Hematopoietic multipotent progenitor cell treated with erythropoietin and hydrocortisone succinate and interleukin-3 and kit ligand, for 4 days (in vitro differentiated cells): ENCODE results near the gene ATM.
"Not testable (repeated sequence)": the region's sequence is repeated elsewhere in the genome, so short reads cannot be mapped to it uniquely, and the experiment has no call there.

ENCODE experiments used
- DNase-seq: peaks from one replicate; pipeline ENCODE4 v3.0.0-alpha.2; 2015

ATM gene

DNA sequence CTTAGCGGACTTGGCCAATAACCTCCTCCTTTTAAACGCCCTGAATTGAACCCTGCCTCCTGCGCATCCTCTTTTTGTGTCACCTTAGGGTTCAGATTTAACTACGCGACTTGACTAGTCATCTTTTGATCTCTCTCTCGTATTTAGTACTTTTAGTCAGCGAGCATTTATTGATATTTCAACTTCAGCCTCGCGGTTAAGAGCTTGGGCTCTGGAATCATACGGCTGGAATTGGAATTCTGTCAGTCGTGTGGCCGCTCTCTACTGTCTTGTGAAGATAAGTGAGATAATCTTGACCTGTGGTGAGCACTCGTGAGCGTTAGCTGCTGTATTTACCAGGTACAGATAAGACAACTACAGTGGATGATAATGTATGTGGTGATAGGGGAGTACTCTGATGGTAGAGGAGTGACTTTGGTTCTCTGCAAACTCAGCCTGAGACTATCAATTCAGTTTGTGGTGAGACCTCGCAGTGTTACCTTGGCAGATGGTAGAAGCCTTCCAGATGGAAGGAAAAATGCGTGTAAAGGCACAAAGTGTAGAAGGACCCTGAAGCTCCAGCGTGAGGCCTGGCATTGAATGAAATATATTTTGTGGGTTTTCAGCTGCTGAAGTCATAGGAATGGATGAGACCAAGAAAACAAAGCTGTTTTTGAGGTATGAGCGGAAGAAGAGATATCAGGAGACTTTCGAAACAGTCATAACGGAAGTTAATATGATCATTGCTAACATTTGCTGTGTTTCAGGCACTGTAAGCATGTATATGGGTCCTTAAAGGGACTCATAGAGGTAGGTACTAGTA lies 682 bp downstream of the ATM start:
- peak; percentile 80 for DNase-seq

DNA sequence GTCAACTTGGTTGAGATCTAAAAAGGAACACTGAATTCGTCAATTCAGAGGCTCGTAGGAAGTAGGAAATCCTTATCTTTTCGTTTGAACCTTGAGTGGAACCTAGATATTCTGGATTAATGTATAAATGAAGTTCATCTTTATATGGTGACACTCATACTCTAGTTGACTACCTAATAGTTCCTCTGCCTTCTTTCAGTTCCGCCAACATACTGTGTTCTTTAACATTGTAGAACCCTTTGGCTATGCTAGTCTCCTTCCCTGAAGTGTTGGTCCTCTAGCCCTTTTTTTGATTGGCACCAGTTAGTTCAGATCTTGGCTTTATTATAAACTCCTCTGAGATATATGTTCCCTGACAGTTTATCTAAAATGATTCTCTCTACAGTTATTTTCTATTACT lies 1.5 kb downstream of the ATM start:
- DNase-seq = no peak

DNA sequence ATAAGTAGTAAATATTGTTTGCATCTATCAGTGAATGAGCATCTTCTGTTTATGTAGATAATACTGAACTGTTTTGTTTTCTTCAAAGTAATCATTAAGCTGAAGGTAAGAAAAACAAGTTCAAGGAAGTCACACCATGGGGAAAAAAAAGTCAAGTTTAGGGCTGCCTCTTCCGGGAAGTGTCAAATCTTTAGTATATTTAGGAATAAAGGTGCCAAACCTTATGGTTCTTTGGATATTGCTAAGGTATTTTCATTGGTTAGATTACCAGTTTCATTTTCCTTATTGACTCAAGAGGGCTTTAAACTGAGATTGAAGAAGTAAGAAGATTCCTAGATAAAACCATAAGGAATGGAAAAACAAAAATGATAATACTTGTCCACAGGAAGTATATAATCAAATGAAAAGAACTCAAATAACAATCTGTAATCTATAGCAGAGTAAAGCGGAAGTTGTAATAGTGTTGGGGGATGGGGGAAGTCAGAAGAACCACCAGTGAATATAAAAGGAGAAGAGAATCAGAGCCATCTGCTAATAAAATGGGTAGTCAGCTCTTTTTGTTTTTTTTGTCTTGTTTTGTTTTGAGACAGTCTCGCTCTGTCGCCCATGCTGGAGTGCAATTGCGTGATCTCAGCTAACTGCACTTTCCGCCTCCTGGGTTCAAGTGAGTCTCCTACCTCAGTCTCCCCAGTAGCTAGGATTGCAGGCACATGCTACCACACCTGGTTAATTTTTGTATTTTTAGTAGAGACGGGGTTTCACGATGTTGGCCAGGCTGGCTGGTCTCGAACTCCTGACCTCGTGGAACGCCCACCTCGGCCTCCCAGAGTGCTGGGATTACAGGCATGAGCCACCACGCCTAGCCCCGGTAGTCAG lies 2.3 kb downstream of the ATM start:
- DNase-seq = peak; percentile 54

DNA sequence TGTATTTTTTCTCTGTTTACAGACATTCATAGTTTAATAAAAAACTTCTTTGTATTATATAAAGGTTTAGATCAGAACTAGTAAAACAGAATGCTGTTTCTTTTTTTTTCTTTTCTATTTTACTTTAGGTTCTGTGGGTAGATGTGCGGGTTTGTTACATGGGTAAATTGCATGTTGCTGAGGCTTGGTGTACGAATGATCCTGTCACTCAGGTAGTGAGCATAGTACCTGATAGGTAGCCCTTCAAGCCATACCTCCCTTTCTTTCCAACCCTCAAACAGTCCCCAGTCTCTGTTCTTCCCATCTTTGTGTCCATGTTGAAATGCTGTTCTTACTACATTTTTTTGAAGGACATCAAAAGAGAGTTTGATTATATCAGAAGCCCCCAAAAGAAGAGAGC lies 3.2 kb downstream of the ATM start:
- DNase-seq = no peak

DNA sequence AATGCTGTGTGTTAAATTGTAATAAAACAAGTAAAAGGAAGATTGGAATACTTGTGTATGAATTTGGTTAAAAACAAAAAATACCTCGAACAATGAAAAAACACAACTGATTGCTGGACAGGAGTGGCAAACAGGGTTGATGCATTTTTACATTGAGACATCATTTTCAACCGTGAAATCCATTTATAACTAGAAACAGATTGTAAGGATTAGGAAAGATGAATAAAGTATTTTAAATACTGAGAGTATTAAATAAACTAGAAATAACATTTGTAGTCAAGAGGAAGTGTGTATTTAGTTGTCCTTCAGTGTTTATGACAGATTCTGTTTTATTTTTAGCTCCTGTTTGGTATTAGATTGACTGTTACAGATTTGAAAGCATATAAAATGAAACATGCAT lies 5.4 kb downstream of the ATM start:
- no peak for DNase-seq

DNA sequence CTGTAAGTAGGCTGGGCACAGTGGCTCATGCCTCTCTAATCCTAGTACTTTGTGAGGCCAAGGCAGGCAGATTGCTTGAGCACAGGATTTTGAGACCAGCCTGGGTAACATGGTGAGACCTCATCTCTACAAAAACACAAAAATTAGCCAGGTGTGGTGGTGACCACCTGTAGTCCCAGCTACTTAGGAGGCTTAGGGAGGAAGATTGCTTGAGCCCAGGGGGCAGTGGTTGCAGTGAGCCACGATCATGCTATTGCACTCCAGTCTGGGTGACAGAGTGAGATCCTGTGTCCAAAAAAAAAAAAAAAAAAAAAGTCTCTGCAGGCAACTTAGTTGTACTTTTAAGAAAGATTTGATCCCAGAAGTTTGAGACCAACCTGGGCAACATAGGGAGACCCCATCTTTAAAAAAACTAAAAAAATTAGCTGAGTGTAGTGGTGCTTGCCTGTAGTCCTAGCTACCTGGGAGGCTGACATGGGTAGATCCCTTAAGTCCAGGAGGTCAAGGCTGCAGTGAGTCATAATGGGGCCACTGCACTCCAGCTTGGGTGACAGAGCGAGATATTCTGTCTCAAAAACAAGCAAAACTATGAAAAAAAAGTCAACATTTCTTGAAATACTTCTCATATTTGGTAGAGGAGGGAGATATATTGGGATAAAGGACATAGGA lies 10.5 kb downstream of the ATM start:
- no peak for DNase-seq

DNA sequence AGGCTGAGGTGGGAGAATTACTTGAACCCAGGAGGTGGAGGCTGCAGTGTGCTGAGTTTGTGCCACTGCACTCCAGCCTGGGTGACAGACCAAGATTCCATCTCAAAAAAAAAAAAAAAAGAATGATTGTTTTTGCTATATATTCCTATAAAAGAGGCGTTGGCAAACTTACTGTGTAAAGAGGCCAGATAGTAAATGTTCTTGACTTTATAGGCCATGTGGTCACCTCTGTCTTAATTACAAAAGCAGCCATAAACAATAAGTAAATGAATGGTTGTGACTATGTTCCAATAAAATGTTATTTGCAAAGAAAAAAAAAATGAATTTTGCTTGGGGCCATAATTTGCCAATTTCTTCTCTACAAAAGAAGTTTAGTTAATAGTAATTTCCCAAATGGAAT lies 12.3 kb downstream of the ATM start:
- no peak for DNase-seq

DNA sequence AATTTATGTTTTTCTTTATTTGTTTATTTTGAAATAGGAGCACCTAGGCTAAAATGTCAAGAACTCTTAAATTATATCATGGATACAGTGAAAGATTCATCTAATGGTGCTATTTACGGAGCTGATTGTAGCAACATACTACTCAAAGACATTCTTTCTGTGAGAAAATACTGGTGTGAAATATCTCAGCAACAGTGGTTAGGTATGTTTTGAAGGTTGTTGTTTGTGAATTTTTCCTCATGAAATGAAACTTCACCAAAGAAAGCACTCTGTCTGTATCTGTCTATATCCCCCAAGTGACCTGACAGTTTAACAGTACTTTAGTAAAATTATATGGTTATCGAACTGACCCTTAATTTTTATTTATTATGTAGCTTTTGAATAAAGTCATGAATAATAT lies 12.8 kb downstream of the ATM start:
- DNase-seq = no peak

DNA sequence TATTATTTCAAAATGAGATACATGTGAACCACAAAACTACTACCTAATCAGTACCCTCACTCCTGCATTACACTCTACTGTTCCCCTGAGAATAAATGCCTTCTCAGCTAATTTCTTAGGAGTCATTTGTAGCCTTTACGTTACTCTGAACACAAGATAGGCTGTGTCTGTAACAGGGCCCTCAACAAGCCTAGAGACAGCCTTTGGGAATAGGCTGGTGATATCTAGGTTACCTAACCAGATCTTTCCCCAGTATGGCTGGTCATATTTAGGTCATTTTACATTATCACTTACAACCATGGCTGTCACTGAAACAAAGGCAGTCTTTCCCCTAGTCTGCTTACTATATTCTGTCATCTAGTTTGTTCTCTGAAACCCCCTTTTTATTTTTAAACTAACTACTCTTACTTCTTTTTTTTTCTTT lies 14.2 kb downstream of the ATM start:
- no peak for DNase-seq

DNA sequence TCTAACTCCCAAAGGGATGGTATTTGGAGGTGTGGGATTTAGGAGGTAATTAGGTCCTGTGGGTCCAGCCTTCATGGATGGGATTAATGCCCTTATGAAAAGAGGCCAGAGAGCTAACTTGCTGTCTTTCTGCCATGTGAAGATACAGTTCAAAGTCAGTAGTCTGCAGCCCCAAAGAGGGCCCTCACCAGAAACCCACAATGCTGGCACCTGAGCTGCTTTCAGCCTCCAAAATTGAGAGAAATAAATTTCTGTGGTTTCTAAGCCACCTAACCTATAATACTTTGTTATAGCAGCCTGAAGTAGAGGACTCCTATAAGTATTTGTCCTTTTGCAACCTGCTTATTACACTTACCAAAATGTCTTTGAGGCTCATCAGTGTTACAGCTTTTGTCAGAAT lies 16.2 kb downstream of the ATM start:
- no peak for DNase-seq

DNA sequence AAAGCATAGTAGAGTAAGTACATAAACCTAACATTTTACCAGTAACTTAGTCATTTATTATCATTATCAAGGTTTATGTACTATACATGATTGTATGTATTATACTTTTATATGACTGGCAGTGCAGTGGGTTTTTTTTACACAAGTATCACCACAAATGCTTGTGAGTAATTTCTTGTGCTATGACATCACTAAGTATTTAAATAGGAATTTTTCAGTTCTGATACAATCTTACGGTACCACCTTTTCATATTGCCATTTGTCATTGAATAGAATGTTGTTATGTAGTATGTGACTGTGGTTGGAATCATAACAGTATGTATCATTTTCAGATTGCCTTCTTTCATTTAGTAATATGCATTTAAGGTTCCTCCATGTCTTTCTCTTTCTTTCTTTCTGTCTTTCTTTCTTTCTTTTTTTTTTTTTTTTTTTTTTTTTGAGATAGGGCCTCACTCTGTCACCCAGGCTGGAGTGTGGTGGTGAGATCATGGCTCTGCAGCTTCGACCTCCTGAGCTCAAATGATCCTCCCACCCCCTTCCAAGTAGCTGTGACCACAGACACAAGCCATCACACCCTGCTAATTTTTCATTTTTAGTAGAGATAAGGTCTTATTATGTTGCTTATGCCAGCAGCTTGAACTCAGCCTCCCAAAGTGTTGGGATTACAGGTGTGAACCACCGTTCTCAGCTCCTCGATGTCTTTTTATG lies 18.6 kb downstream of the ATM start:
- peak; percentile 73 for DNase-seq

DNA sequence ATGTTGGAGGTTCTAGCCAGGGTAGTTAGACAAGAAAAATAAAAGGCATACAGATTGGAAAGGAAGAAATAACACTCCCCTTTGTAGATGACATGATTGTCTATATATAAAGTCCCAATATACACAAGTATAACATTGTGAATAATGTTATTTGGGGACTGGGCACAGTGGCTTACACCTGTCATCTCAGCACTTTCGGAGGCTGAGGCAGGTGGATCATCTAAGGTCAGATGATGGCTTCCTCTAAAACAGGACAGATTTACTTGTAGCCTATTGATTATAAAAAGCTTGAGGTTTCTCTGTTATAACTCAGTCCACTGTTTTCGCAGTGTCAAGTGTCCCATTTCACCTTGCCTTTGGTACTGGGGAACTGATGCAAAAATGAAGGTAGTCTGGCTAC lies 19.6 kb downstream of the ATM start:
- DNase-seq = no peak

DNA sequence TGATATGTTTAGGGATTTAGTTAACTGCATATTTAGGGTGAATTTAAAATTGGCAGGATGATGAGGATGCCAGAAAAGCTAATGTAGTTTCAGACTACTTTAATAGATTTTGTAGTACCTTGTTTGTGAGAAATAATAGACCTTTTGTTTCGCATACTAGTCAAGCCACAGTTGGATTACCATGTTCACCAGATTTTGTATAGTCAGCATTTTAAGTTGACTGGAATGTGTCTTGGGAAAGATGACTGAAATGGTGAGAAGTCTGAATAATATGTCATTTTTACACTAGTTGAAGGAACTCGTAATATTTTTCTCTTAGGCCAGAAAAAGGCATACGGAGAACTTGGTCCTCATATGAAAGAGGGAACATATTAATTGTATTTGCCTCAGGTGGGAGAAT lies 23.4 kb downstream of the ATM start:
- no peak for DNase-seq

DNA sequence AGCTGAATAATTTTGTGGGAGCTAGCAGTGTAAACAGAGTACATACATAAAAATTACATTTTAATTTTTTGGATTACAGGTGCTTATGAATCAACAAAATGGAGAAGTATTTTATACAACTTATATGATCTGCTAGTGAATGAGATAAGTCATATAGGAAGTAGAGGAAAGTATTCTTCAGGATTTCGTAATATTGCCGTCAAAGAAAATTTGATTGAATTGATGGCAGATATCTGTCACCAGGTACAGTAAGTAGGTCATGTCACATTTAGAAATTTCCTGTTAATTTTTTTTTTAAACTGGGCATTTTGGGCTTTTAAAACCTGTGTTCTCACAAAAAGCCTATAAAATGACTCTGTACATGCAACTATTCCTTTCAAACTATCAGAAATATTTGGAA lies 24.0 kb downstream of the ATM start:
- no peak for DNase-seq

DNA sequence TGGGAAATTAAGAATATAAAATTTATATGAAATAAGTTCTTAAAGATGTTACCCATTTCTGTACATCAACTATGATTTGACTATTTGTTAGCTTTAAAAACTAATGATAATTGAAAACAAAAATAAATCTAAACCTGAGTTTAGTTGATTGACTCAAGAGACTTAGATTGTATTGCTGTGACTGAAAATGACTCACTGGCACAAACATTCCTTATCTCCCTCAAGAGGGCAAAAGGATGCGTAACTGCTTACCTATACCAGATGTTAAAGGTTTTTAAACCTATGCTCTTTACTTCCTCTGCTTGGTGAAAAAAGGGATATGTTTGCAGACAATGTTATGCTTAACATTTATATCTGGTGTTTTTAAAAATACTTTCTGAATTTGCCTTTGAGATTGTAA lies 30.3 kb downstream of the ATM start:
- DNase-seq = no peak

DNA sequence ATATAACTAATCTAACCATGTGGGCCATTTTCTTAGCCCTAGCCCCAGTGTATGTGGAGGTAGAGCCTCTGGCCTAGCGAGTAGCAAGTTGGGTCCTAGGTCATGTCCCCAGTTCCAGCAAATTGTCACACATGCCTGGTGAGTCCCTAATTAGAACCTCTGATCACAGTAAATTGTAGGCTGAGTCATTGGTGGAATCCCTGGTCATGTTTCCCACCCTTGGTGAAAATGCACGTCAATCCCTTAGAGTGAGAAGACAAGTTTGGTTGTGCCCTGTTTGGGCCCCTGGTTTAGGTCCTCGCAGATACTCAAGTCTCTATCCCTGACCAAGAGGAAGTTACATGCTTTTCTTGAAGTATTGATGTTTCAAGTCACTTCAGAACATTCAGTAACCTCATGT lies 46.7 kb downstream of the ATM start:
- DNase-seq = no peak

DNA sequence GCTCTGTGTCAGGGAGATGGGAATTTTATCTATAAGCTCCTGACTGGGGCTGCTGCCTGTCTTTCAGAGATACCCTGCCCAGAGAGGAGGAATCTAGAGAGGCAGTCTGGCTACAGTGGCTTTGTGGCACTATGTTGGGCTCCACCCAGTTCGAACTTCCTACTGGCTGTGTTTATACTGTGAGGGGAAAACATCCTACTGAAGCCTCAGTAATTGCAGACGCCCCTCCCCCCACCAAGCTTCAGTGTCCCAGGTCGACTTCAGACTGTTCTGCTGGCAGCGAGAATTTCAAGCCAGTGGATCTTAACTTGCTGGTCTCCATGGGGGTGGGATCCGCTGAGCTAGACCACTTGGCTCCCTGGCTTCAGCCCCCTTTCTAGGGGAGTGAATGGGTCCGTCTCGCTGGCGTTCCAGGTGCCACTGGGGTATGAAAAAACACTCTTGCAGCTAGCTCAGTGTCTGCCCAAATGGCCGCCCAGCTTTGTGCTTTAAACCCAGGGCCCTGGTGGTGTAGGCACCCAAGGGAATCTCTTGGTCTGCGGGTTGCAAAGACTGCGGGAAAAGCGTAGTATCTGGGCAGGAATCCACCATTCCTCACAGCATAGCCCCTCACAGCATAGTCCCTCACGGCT lies 54.2 kb downstream of the ATM start:
- DNase-seq = peak; percentile 13

DNA sequence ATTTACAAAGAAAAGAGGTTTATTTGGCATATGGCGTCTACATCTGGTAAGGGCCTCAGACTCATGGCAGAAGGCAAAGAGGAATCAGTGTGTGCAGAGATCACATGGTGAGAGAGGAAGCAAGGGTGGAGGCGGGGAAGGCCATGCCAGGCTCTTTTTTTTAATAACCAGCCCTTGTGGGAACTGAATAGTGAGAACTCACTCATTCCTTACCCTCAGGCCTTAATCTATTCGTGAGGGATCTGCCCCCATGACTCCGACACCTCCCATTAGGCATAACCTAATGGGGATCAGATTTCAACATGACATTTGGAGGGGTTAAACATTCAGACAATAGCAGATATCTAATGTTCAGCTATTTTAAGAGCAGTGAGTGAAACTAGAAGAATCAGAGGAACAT lies 55.7 kb downstream of the ATM start:
- peak; percentile 5 for DNase-seq

DNA sequence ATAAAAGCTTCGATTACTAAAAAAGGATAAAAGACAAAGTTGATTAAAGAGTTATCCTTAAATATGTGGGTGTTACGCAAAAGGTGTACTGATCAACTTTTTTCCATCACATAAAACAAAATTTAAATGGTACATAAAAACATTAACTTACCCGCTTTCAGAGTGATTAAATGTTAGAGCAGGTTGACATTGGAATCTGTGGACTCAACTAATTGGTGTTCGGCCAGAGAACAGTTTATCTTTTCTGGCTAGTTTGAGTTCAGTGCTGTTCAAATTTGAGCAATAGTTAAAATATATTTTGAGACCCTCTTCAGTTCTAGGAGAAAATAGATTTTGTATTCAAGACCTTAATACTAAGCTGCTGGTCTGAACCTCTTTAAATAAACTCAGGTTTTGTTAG lies 56.1 kb downstream of the ATM start:
- no peak for DNase-seq

DNA sequence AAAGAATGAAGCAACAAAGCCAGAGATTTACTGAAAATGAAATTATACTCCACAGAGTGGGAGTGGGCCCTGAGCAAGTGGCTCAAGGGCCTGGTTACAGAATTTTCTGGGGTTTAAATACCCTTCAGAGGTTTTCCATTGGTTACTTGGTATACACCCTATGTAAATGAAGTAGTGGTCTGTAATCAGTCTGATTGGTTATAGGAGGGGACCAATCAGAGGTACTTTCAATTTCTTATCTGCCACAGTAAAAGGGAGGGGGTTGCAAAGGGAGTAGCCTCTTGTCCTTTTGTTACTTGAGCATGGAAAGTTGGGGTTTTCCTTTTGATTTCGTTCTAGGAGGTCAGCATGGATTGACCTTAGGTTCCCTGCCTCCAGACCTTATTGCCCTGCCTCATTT lies 63.5 kb downstream of the ATM start:
- peak; percentile 53 for DNase-seq

DNA sequence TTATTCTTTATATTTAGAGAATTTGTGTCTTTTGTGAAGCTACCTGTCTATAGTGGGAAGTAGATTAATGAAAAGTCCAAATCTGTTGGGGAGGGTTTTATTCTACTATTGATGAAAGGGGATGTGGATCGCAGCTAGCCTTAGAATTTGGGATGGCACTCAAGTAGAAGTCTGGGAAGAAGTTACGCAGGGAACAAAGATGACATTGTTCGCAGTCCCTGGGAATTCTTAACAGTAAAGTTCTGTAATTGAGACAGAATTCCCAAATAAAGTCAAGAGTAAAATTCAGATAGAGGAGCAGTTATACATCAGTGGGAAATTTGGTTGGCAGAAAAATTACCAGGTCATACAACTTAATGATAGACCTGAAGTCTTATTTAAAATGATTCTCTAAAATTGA lies 64.1 kb downstream of the ATM start:
- DNase-seq = no peak

DNA sequence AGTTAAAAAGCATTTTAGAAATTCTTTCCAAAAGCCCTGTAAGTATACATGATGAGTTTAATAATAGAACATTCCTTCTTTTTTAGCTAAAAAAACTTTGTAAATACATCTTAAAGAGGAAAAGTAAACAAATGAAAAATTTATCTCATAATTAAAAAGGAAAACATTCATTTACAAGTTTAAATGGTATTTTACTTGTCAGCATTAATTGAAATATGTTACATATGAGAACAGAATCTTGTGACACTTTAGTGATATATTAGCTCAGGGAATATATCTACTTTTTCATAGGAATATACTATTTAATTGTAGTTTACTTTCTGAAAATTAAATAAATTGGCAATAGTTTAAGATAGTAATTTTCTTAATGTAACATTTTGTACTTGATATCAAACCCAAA lies 66.2 kb downstream of the ATM start:
- DNase-seq = not testable (repeated sequence)

DNA sequence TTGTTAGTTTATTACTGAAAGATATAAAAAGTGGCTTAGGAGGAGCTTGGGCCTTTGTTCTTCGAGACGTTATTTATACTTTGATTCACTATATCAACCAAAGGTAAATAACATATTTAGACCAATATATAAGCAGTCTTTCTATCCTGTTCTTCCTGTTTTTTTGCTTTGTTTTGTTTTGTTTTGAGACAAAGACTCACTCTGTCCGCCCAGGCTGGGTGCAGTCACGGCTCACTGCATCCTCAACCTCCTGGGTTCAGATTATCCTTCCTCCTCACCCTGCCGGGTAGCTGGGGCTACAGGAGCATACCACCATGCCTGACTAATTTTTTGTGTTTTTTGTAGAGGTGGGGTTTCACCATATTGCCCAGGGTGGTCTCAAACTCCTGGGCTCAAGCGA lies 66.8 kb downstream of the ATM start:
- DNase-seq = no peak
